ENCODE measurements around the gene ENTPD8. TPM values are rescaled to one million over a fixed set of nuclear protein-coding genes. Genes with fewer than 3 reads are reported as not detected.
A peak's percentile ranks its signal among the peaks of the same experiment; 100 is the strongest.

The ENTPD8 gene
- total and polyA plus RNA-seq, 2 of the 13 experiments (the other 11 are each of a cell fraction or from before 2014, with no cell fraction given) = 0.26 to 0.44 TPM

GRCh38 chr9:137412431-137412830 lies 28.7 kb downstream of the ENTPD8 start:
- Histone ChIP-seq H3K36me3 (replicated peaks in 1 of 2; ENCODE audit: control insufficient read depth in 1 of 2, insufficient read depth in 2 of 2, low read length in 2 of 2) (no peaks in the 10 kb centered on the region), H3K4me2 (ENCODE audit: low read depth, low read length) (no peak overlapping the region), H3K9ac (ENCODE audit: insufficient read depth, low read depth, low read length) (no peak overlapping the region), H3K4me1 (ENCODE audit: insufficient read depth, low read length) (peaks cover 7% of the 10 kb centered on the region; the same call in 1 of the 2 replicates), H3K79me2 (ENCODE audit: insufficient read depth, low read length) (no peaks in the 10 kb centered on the region), H2AFZ (ENCODE audit: low read length) (no peak overlapping the region), H3K27me3 (ENCODE audit: control insufficient read depth in 1 of 2, insufficient read depth in 2 of 2, low read length in 2 of 2) (no peaks in the 10 kb centered on the region), H3K27ac (ENCODE audit: extremely low read length, insufficient read depth, low read length) (no peak overlapping the region), H3K4me3 (replicated peaks in 1 of 3; ENCODE audit: insufficient read depth in 1 of 3, low read depth in 2 of 3, low read length in 3 of 3) (no peak overlapping the region), H3K9me3 (ENCODE audit: low read length) (no peaks in the 10 kb centered on the region), H4K20me1 (ENCODE audit: insufficient read depth, low read length) (no peaks in the 10 kb centered on the region)
- ATAC-seq (no peak), FAIRE-seq (no peak), DNase-seq (ENCODE audit: low spot score) (no peak)
- ChIA-PET POLR2A (no interaction called here), CTCF (ENCODE audit: low intra/inter-chr PET ratio, low total read pairs) (no interaction called here)
- WGBS (ENCODE audit: low lambda C conversion rate) = 90% methylated on average over 10 of the region's 10 CpGs
- intact Hi-C loops (cut with micrococcal nuclease; ENCODE audit: unreplicated experiment) (no loop called here), in situ Hi-C loops (cut with HindIII; ENCODE audit: extremely low pct_ligation_motif_present, low pct_unique_long_range_greater_than_20kb) (no loop called here)
- BruUV-seq (replicated peaks) = no TSS peak
- no peak for TF ChIP-seq ZMAT5 (CRISPR knock-in tag; IDR thresholded peaks at IDR 0.05; ENCODE audit: borderline replicate concordance, low read depth)

- no peak for DNase-seq (ENCODE audit: low spot score)
- H4K20me1 ChIP-seq (ENCODE audit: insufficient read depth, low read length) = no peaks in the 10 kb centered on the region
- H2AFZ ChIP-seq (ENCODE audit: low read length) = no peak overlapping the region
- no peaks in the 10 kb centered on the region for H3K36me3 ChIP-seq (replicated peaks in 1 of 2; ENCODE audit: control insufficient read depth in 1 of 2, insufficient read depth in 2 of 2, low read length in 2 of 2)
- no peak for FAIRE-seq
- H3K27me3 ChIP-seq (ENCODE audit: control insufficient read depth in 1 of 2, insufficient read depth in 2 of 2, low read length in 2 of 2) = no peaks in the 10 kb centered on the region
- no TSS peak for BruUV-seq (replicated peaks)
- no peaks in the 10 kb centered on the region for H3K79me2 ChIP-seq (ENCODE audit: insufficient read depth, low read length)
- peak overlapping the region; percentile 18; the same call in 1 of the 2 replicates for H3K4me2 ChIP-seq (ENCODE audit: low read depth, low read length)
- ChIA-PET CTCF (ENCODE audit: low intra/inter-chr PET ratio, low total read pairs) (no interaction called here), POLR2A (no interaction called here)
- H3K4me3 ChIP-seq (replicated peaks in 1 of 3; ENCODE audit: insufficient read depth in 1 of 3, low read depth in 2 of 3, low read length in 3 of 3) = no peak overlapping the region
- no peak for ATAC-seq
- H3K27ac ChIP-seq (ENCODE audit: extremely low read length, insufficient read depth, low read length) = no peak overlapping the region
- WGBS (ENCODE audit: low lambda C conversion rate) = 72% methylated on average over 11 of the region's 30 CpGs
- peaks cover 10% of the 10 kb centered on the region; the same call in 1 of the 2 replicates for H3K4me1 ChIP-seq (ENCODE audit: insufficient read depth, low read length)
- H3K9me3 ChIP-seq (ENCODE audit: low read length) = no peaks in the 10 kb centered on the region
- H3K9ac ChIP-seq (ENCODE audit: insufficient read depth, low read depth, low read length) = no peak overlapping the region
- intact Hi-C loops (cut with micrococcal nuclease; ENCODE audit: unreplicated experiment) (no loop called here), in situ Hi-C loops (cut with HindIII; ENCODE audit: extremely low pct_ligation_motif_present, low pct_unique_long_range_greater_than_20kb) (no loop called here)
- TF ChIP-seq KDM5B (CRISPR knock-in tag; IDR thresholded peaks at IDR 0.05; ENCODE audit: borderline replicate concordance) (no peak), ZBTB33 (CRISPR knock-in tag; IDR thresholded peaks at IDR 0.05) (0 out of 2 replicates have a peak, but pooled peaks have one; percentile 47), CC2D1A (CRISPR knock-in tag; IDR thresholded peaks at IDR 0.05) (no peak), MBD4 (IDR thresholded peaks at IDR 0.05; ENCODE audit: borderline replicate concordance, low read length) (no peak), IRF1 (CRISPR knock-in tag; IDR thresholded peaks at IDR 0.05; ENCODE audit: low read depth) (no peak), HNRNPK (IDR thresholded peaks at IDR 0.05; ENCODE audit: low read depth, low read length, poor library complexity, severe bottlenecking) (peak; percentile 99), ZXDC (CRISPR knock-in tag; IDR thresholded peaks at IDR 0.05) (no peak), MIXL1 (CRISPR knock-in tag; IDR thresholded peaks at IDR 0.05) (no peak)
These were observed 29.3 kb downstream of the ENTPD8 start for GRCh38 chr9:137411645-137412380.
